WERI-Rb-1 (cell line): ENCODE measurements around the gene CCDC12.

Source experiments
- DNase-seq: peaks from one replicate; pipeline ENCODE4 v3.0.0-alpha.2; 2020
- H3K27ac ChIP-seq: fragments of 250-450 bp; sonication (Bioruptor Pico); 2 replicates; pipeline ENCODE4 v1.5.1; 2020; ENCODE audit warnings: mild to moderate bottlenecking, moderate library complexity
- H3K27me3 ChIP-seq: fragments of 250-450 bp; sonication (Bioruptor Pico); 2 replicates; pipeline ENCODE4 v1.5.1; 2021; ENCODE audit warnings: mild to moderate bottlenecking, low read depth, moderate library complexity; ENCODE audit not compliant: insufficient read depth, severe bottlenecking
- H3K36me3 ChIP-seq: fragments of 250-450 bp; sonication (Bioruptor Pico); 2 replicates; pipeline ENCODE4 v1.5.1; 2020; ENCODE audit warnings: mild to moderate bottlenecking, moderate library complexity
- H3K4me3 ChIP-seq: 2 replicates; pipeline ENCODE4 v1.5.1; 2011; ENCODE audit warnings: low read depth, mild to moderate bottlenecking, control low read depth, low read length
- H3K9me3 ChIP-seq: fragments of 250-450 bp; sonication (Bioruptor Pico); 2 replicates; pipeline ENCODE4 v1.5.1; 2021; ENCODE audit warnings: mild to moderate bottlenecking, moderate library complexity; ENCODE audit not compliant: severe bottlenecking
- CTCF ChIP-seq: IDR thresholded peaks from 2 replicates; pipeline ENCODE4 v1.5.1; 2011; ENCODE audit warnings: low read depth, mild to moderate bottlenecking, control low read depth, inconsistent platforms, low read length

CCDC12 gene

GRCh38 chr3:46935168-46935858, 41.2 kb downstream of the CCDC12 start:
- no peaks in the 10 kb centered on the region for H3K9me3 ChIP-seq
- no peak for TF ChIP-seq CTCF
- H3K27me3 ChIP-seq: no peaks in the 10 kb centered on the region
- peak; percentile 24 for DNase-seq
- H3K27ac ChIP-seq: no peak overlapping the region
- H3K4me3 ChIP-seq: no peak overlapping the region
- H3K36me3 ChIP-seq: peaks cover 45% of the 10 kb centered on the region

- H3K27me3 ChIP-seq: no peaks in the 10 kb centered on the region
- H3K9me3 ChIP-seq: no peaks in the 10 kb centered on the region
- no peak overlapping the region for H3K27ac ChIP-seq
- peaks cover 40% of the 10 kb centered on the region for H3K36me3 ChIP-seq
- H3K4me3 ChIP-seq: no peak overlapping the region
- DNase-seq: no peak
- no peak for TF ChIP-seq CTCF
Measured at GRCh38 chr3:46934498-46935167, 41.9 kb downstream of the CCDC12 start.

GRCh38 chr3:46934072-46934471, 42.5 kb downstream of the CCDC12 start:
- Histone ChIP-seq H3K9me3 (no peaks in the 10 kb centered on the region), H3K27ac (no peak overlapping the region), H3K27me3 (no peaks in the 10 kb centered on the region), H3K36me3 (peaks cover 45% of the 10 kb centered on the region), H3K4me3 (no peak overlapping the region)
- TF ChIP-seq CTCF: no peak
- no peak for DNase-seq

GRCh38 chr3:46933261-46933660, 43.3 kb downstream of the CCDC12 start:
- H3K27ac ChIP-seq: no peak overlapping the region
- no peak for DNase-seq
- TF ChIP-seq CTCF: no peak
- H3K4me3 ChIP-seq: no peak overlapping the region
- no peaks in the 10 kb centered on the region for H3K9me3 ChIP-seq
- no peaks in the 10 kb centered on the region for H3K27me3 ChIP-seq
- H3K36me3 ChIP-seq: peaks cover 47% of the 10 kb centered on the region

GRCh38 chr3:46932455-46933225, 43.9 kb downstream of the CCDC12 start:
- H3K27me3 ChIP-seq: no peaks in the 10 kb centered on the region
- no peaks in the 10 kb centered on the region for H3K9me3 ChIP-seq
- no peak for TF ChIP-seq CTCF
- DNase-seq: no peak
- H3K27ac ChIP-seq: no peak overlapping the region
- peaks cover 46% of the 10 kb centered on the region for H3K36me3 ChIP-seq
- no peak overlapping the region for H3K4me3 ChIP-seq
